ENCODE results near the gene DLAT. TPM values are rescaled to one million over a fixed set of nuclear protein-coding genes. Genes with fewer than 3 reads are reported as not detected.

DLAT gene
- total RNA-seq, 1 donor from 2014 or later, result 55.7 TPM

DNA sequence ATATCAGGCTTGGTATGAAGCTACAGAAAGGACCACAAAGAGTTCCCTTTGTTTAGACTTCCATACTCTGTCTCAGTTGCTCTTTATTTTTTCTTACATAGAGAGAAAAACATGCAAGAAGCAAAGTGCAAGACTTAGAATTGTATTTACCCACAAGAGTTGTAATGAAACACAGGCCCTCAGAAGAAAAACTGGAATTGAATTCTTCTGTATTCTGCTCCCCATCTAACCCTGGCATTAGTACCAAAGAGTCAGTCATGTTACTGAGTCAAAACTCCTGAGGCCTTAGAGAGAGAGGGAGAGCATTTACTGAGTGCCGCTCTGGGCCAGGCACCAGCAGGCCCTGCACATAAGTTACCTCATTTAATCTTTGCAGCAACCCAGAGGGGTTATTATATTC, 43.9 kb upstream of the DLAT start:
- Histone ChIP-seq H3F3A (ENCODE audit: low read depth) (peaks cover 55% of the 10 kb centered on the region), H3K9ac (no peak overlapping the region), H3K4me2 (no peak overlapping the region), H3K9me3 (ENCODE audit: low read depth) (no peaks in the 10 kb centered on the region), H3K27ac (peak overlapping the region; percentile 4), H3K79me2 (ENCODE audit: low read depth) (no peaks in the 10 kb centered on the region), H3K36me3 (no peaks in the 10 kb centered on the region), H3K4me3 (no peak overlapping the region), H2AFZ (replicated peaks) (no peak overlapping the region), H3K4me1 (peaks cover 55% of the 10 kb centered on the region), H3K27me3 (no peaks in the 10 kb centered on the region), H4K20me1 (ENCODE audit: low read depth) (no peaks in the 10 kb centered on the region)
- DNase-seq (ENCODE audit: low spot score), result no peak
- H3K27ac Mint-ChIP-seq, result peak overlapping the region; percentile 55
- no peaks in the 10 kb centered on the region for H3K9me3 Mint-ChIP-seq
- H3K4me1 Mint-ChIP-seq, result peaks cover 71% of the 10 kb centered on the region
- TF ChIP-seq CTCF (IDR thresholded peaks at IDR 0.05) (no peak), EZH2 (IDR thresholded peaks at IDR 0.05) (no peak), EZH2phosphoT487 (IDR thresholded peaks at IDR 0.05) (no peak)
- H3K4me3 Mint-ChIP-seq, result no peak overlapping the region
- H3K36me3 Mint-ChIP-seq, result peaks cover 12% of the 10 kb centered on the region
- peaks cover 2% of the 10 kb centered on the region for H3K27me3 Mint-ChIP-seq (ENCODE audit: insufficient read depth, low read depth)

DNA sequence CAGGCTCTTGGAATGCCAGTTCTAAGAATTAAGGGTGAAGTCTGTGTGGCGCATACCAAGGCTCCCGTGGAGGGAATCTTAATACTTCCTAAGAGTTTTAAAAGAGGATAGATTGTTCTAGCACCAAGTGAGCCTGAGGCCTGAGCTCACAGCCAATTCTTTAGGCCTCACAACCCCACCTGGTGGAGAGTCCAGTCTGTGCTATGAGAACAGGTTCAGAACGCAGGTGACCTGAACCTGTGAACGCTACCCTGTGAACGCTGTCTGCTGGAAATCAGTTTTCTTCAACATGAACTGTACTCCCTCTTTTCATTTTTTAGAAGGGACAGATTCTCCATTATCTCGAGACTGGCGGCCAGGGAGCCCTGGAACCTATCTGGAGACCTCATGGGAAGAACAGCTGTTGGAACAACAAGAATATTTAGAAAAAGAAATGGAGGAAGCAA, 43.2 kb upstream of the DLAT start:
- no peaks in the 10 kb centered on the region for H3K9me3 Mint-ChIP-seq
- Histone ChIP-seq H3K4me3 (no peak overlapping the region), H3K4me2 (peak overlapping the region; percentile 79), H3K36me3 (no peaks in the 10 kb centered on the region), H3K27me3 (no peaks in the 10 kb centered on the region), H3K9me3 (ENCODE audit: low read depth) (no peaks in the 10 kb centered on the region), H3F3A (ENCODE audit: low read depth) (peaks cover 47% of the 10 kb centered on the region), H3K4me1 (peaks cover 47% of the 10 kb centered on the region), H3K9ac (no peak overlapping the region), H3K79me2 (ENCODE audit: low read depth) (no peaks in the 10 kb centered on the region), H4K20me1 (ENCODE audit: low read depth) (no peaks in the 10 kb centered on the region), H3K27ac (peak overlapping the region; percentile 91), H2AFZ (replicated peaks) (no peak overlapping the region)
- peak; percentile 84 for DNase-seq (ENCODE audit: low spot score)
- H3K36me3 Mint-ChIP-seq, result peaks cover 12% of the 10 kb centered on the region
- TF ChIP-seq EZH2 (IDR thresholded peaks at IDR 0.05) (no peak), CTCF (IDR thresholded peaks at IDR 0.05) (peak; percentile 79), EZH2phosphoT487 (IDR thresholded peaks at IDR 0.05) (no peak)
- peak overlapping the region; percentile 85 for H3K27ac Mint-ChIP-seq
- peaks cover 66% of the 10 kb centered on the region for H3K4me1 Mint-ChIP-seq
- H3K4me3 Mint-ChIP-seq, result peak overlapping the region; percentile 73
- peaks cover 2% of the 10 kb centered on the region for H3K27me3 Mint-ChIP-seq (ENCODE audit: insufficient read depth, low read depth)

GRCh38 chr11:111982541-111983186, 42.5 kb upstream of the DLAT start:
- Histone ChIP-seq H3K4me2 (peak overlapping the region; percentile 79), H3K9me3 (ENCODE audit: low read depth) (no peaks in the 10 kb centered on the region), H3K9ac (no peak overlapping the region), H3K79me2 (ENCODE audit: low read depth) (no peaks in the 10 kb centered on the region), H3K4me1 (peaks cover 45% of the 10 kb centered on the region), H3K27ac (peak overlapping the region; percentile 91), H3F3A (ENCODE audit: low read depth) (peaks cover 41% of the 10 kb centered on the region), H3K27me3 (no peaks in the 10 kb centered on the region), H3K36me3 (no peaks in the 10 kb centered on the region), H3K4me3 (peak overlapping the region; percentile 36), H4K20me1 (ENCODE audit: low read depth) (no peaks in the 10 kb centered on the region), H2AFZ (replicated peaks) (peak overlapping the region; percentile 40)
- peak overlapping the region; percentile 67 for H3K4me3 Mint-ChIP-seq
- H3K4me1 Mint-ChIP-seq, result peaks cover 64% of the 10 kb centered on the region
- peak; percentile 44 for DNase-seq (ENCODE audit: low spot score)
- peak overlapping the region; percentile 97 for H3K27ac Mint-ChIP-seq
- TF ChIP-seq CTCF (IDR thresholded peaks at IDR 0.05), result no peak
- TF ChIP-seq EZH2 (IDR thresholded peaks at IDR 0.05), result no peak
- no peak for TF ChIP-seq EZH2phosphoT487 (IDR thresholded peaks at IDR 0.05)
- H3K27me3 Mint-ChIP-seq (ENCODE audit: insufficient read depth, low read depth), result peaks cover 2% of the 10 kb centered on the region
- H3K9me3 Mint-ChIP-seq, result no peaks in the 10 kb centered on the region
- peaks cover 12% of the 10 kb centered on the region for H3K36me3 Mint-ChIP-seq
